MM.1S (cell line): ENCODE measurements around the gene ALDH1A2.

ENCODE experiments used
- DNase-seq: peaks from one replicate; pipeline ENCODE4 v3.0.0-alpha.2; 2015
- H2AFZ ChIP-seq: fragments of 300-600 bp; sonication (generic); 2 replicates; pipeline ENCODE4 v1.6.0; 2016; ENCODE audit warnings: antibody characterized with exemption, low read length
- H3F3A ChIP-seq: fragments of 300-600 bp; sonication (generic); 2 replicates; pipeline ENCODE4 v1.6.1; 2016; ENCODE audit warnings: mild to moderate bottlenecking, antibody characterized with exemption, low read length, moderate library complexity, mixed read lengths; ENCODE audit not compliant: insufficient read depth
- H3K27ac ChIP-seq: fragments of 300-600 bp; sonication (generic); 2 replicates; pipeline ENCODE4 v1.5.1; 2016; ENCODE audit warnings: mild to moderate bottlenecking, low read length
- H3K27me3 ChIP-seq: fragments of 300-600 bp; sonication (generic); replicated peaks from 2 replicates; pipeline ENCODE4 v1.6.0; 2016; ENCODE audit warnings: low read length; ENCODE audit not compliant: insufficient read depth
- H3K36me3 ChIP-seq: fragments of 300-600 bp; sonication (generic); replicated peaks from 2 replicates; pipeline ENCODE4 v1.6.1; 2016; ENCODE audit warnings: mild to moderate bottlenecking, low read length, mixed read lengths; ENCODE audit not compliant: insufficient read depth
- H3K4me1 ChIP-seq: fragments of 300-600 bp; sonication (generic); 2 replicates; pipeline ENCODE4 v1.6.1; 2016; ENCODE audit warnings: low read length, mixed read lengths
- H3K4me2 ChIP-seq: fragments of 300-600 bp; sonication (generic); 2 replicates; pipeline ENCODE4 v1.6.0; 2016; ENCODE audit warnings: low read depth, low read length
- H3K4me3 ChIP-seq: fragments of 300-600 bp; sonication (generic); 2 replicates; pipeline ENCODE4 v1.5.1; 2016; ENCODE audit warnings: low read length, mixed read lengths
- H3K79me2 ChIP-seq: fragments of 300-600 bp; sonication (generic); 2 replicates; pipeline ENCODE4 v1.6.1; 2016; ENCODE audit warnings: mixed run types, low read length, mixed read lengths
- H3K9ac ChIP-seq: fragments of 300-600 bp; sonication (generic); 2 replicates; pipeline ENCODE4 v1.6.1; 2016; ENCODE audit warnings: low read length, mixed read lengths
- H3K9me2 ChIP-seq: fragments of 300-600 bp; sonication (generic); replicated peaks from 2 replicates; pipeline ENCODE4 v1.6.1; 2016; ENCODE audit warnings: mild to moderate bottlenecking, low read length, mixed read lengths; ENCODE audit not compliant: insufficient read depth
- H3K9me3 ChIP-seq: fragments of 300-600 bp; sonication (generic); replicated peaks from 2 replicates; pipeline ENCODE4 v1.6.1; 2016; ENCODE audit warnings: mild to moderate bottlenecking, low read length, mixed read lengths; ENCODE audit not compliant: insufficient read depth
- H4K20me1 ChIP-seq: fragments of 300-600 bp; sonication (generic); 2 replicates; pipeline ENCODE4 v1.6.1; 2016; ENCODE audit warnings: mild to moderate bottlenecking, low read length, moderate library complexity, mixed read lengths; ENCODE audit not compliant: insufficient read depth
- CTCF ChIP-seq: fragments of 300-600 bp; sonication (generic); IDR thresholded peaks from 2 replicates; pipeline ENCODE4 v1.5.1; 2016; ENCODE audit warnings: antibody characterized with exemption, low read length, mixed read lengths
- EZH2 ChIP-seq: fragments of 300-600 bp; sonication (generic); optimal IDR thresholded peaks from 2 replicates; pipeline ENCODE3; 2017; ENCODE audit warnings: low read depth, mild to moderate bottlenecking, antibody characterized with exemption, low read length, mixed read lengths
- EZH2phosphoT487 ChIP-seq: fragments of 300-600 bp; sonication (generic); IDR thresholded peaks from 2 replicates; pipeline ENCODE4 v1.6.1; 2018; ENCODE audit warnings: antibody characterized with exemption, low read length

Gene ALDH1A2

GRCh38 chr15:57916695-57917094, 148.8 kb downstream of the ALDH1A2 start:
- Histone ChIP-seq H3K9me2 (no peaks in the 10 kb centered on the region), H3K27me3 (no peaks in the 10 kb centered on the region), H3K4me1 (no peaks in the 10 kb centered on the region), H3K4me2 (no peak overlapping the region), H3F3A (no peaks in the 10 kb centered on the region), H3K9me3 (no peaks in the 10 kb centered on the region), H3K27ac (no peak overlapping the region), H3K36me3 (no peaks in the 10 kb centered on the region), H2AFZ (no peak overlapping the region), H3K9ac (no peak overlapping the region), H4K20me1 (no peaks in the 10 kb centered on the region), H3K4me3 (no peak overlapping the region), H3K79me2 (no peaks in the 10 kb centered on the region)
- DNase-seq: no peak
- TF ChIP-seq EZH2phosphoT487 (no peak), CTCF (no peak), EZH2 (no peak)

- Histone ChIP-seq H3K9me2 (no peaks in the 10 kb centered on the region), H3K36me3 (no peaks in the 10 kb centered on the region), H4K20me1 (no peaks in the 10 kb centered on the region), H3K79me2 (no peaks in the 10 kb centered on the region), H3F3A (no peaks in the 10 kb centered on the region), H3K4me1 (no peaks in the 10 kb centered on the region), H3K9ac (no peak overlapping the region), H3K9me3 (no peaks in the 10 kb centered on the region), H3K4me2 (no peak overlapping the region), H3K27ac (no peak overlapping the region), H3K4me3 (no peak overlapping the region), H3K27me3 (no peaks in the 10 kb centered on the region), H2AFZ (no peak overlapping the region)
- TF ChIP-seq EZH2phosphoT487 (no peak), CTCF (no peak), EZH2 (no peak)
- DNase-seq: no peak
Measured at GRCh38 chr15:57915827-57916531, 149.5 kb downstream of the ALDH1A2 start.

GRCh38 chr15:57914350-57915055, 151.0 kb downstream of the ALDH1A2 start:
- Histone ChIP-seq H3F3A (no peaks in the 10 kb centered on the region), H3K79me2 (no peaks in the 10 kb centered on the region), H3K4me2 (no peak overlapping the region), H3K9me3 (no peaks in the 10 kb centered on the region), H3K4me1 (no peaks in the 10 kb centered on the region), H3K9me2 (no peaks in the 10 kb centered on the region), H3K36me3 (no peaks in the 10 kb centered on the region), H3K27me3 (no peaks in the 10 kb centered on the region), H4K20me1 (no peaks in the 10 kb centered on the region), H3K9ac (no peak overlapping the region), H2AFZ (no peak overlapping the region), H3K4me3 (no peak overlapping the region), H3K27ac (no peak overlapping the region)
- TF ChIP-seq EZH2 (no peak), EZH2phosphoT487 (no peak), CTCF (no peak)
- DNase-seq: no peak
